Calu3 (cell line): ENCODE results near the gene LYZL1. TPM values are rescaled to one million over a fixed set of nuclear protein-coding genes. Genes with fewer than 3 reads are reported as not detected.

Source experiments
- BruUV-seq: library from RNA; stranded (reverse); fragments of 400-500 nt; replicated peaks from 2 replicates; lab custom pipeline; 2021; lab: Mats Ljungman, UMichigan
- CTCF ChIA-PET: fragments of 300-600 bp; sonication (Branson Sonifier 250); formaldehyde crosslinking; loops from one replicate; lab custom pipeline; 2022; ENCODE audit warnings: antibody characterized with exemption; lab: Charles Lee
- DNase-seq: peaks from one replicate; pipeline ENCODE4 v3.0.0; 2022
- H3K27ac Mint-ChIP-seq: one replicate; pipeline ENCODE4 v1.8.0; 2022; ENCODE audit warnings: mixed read lengths; ENCODE audit not compliant: unreplicated experiment
- H3K27me3 Mint-ChIP-seq: one replicate; pipeline ENCODE4 v1.8.0; 2022; ENCODE audit warnings: mixed read lengths; ENCODE audit not compliant: unreplicated experiment
- H3K36me3 Mint-ChIP-seq: one replicate; pipeline ENCODE4 v1.8.0; 2022; ENCODE audit warnings: mild to moderate bottlenecking, moderate library complexity, mixed read lengths; ENCODE audit not compliant: insufficient read depth, unreplicated experiment
- H3K4me1 Mint-ChIP-seq: one replicate; pipeline ENCODE4 v1.8.0; 2022; ENCODE audit warnings: mild to moderate bottlenecking, low read depth, mixed read lengths; ENCODE audit not compliant: unreplicated experiment
- H3K4me3 Mint-ChIP-seq: one replicate; pipeline ENCODE4 v1.8.0; 2022; ENCODE audit warnings: mild to moderate bottlenecking, low read depth, moderate library complexity, mixed read lengths; ENCODE audit not compliant: unreplicated experiment
- H3K9me3 Mint-ChIP-seq: one replicate; pipeline ENCODE4 v1.8.0; 2022; ENCODE audit warnings: low read depth, mixed read lengths; ENCODE audit not compliant: unreplicated experiment
- CTCF ChIP-seq: fragments of 200-600 bp; IDR thresholded peaks from one replicate; pipeline ENCODE4 v1.8.0; 2022; ENCODE audit warnings: antibody characterized with exemption; ENCODE audit not compliant: unreplicated experiment
- intact Hi-C: fragments of 100-400 bp; cut with micrococcal nuclease; formaldehyde crosslinking; loops from one replicate; pipeline ENCODE4 v1.10.0; 2022; ENCODE audit not compliant: unreplicated experiment
- total RNA-seq: library from RNA; stranded (reverse); gene quantifications from 2 replicates; pipeline ENCODE4 v1.2.3, GENCODE V29; 2022

LYZL1 gene
- total RNA-seq, 1 experiment from 2014 or later = not detected

GRCh38 chr10:29344073-29344820, 55.4 kb downstream of the LYZL1 start:
- H3K36me3 Mint-ChIP-seq = no peaks in the 10 kb centered on the region
- CTCF ChIA-PET = interaction anchor here (0.6 kb wide), 1 partner anchor 24 kb away, joined by 3 read pairs; no protein-coding TSS in a partner anchor
- no peak for DNase-seq
- no peaks in the 10 kb centered on the region for H3K4me1 Mint-ChIP-seq
- no peak for TF ChIP-seq CTCF
- H3K27ac Mint-ChIP-seq = no peak overlapping the region
- H3K4me3 Mint-ChIP-seq = no peak overlapping the region
- peaks cover 82% of the 10 kb centered on the region for H3K27me3 Mint-ChIP-seq
- intact Hi-C loops = no loop called here
- peaks cover 8% of the 10 kb centered on the region for H3K9me3 Mint-ChIP-seq
- no TSS peak for BruUV-seq

GRCh38 chr10:29345144-29345909, 56.5 kb downstream of the LYZL1 start:
- no peak for TF ChIP-seq CTCF
- H3K4me3 Mint-ChIP-seq = no peak overlapping the region
- no TSS peak for BruUV-seq
- no peaks in the 10 kb centered on the region for H3K36me3 Mint-ChIP-seq
- H3K27ac Mint-ChIP-seq = no peak overlapping the region
- intact Hi-C loops = no loop called here
- CTCF ChIA-PET = interaction anchor here (0.6 kb wide), 1 partner anchor 23 kb away, joined by 3 read pairs; no protein-coding TSS in a partner anchor
- H3K4me1 Mint-ChIP-seq = no peaks in the 10 kb centered on the region
- H3K9me3 Mint-ChIP-seq = peaks cover 6% of the 10 kb centered on the region
- DNase-seq = no peak
- peaks cover 72% of the 10 kb centered on the region for H3K27me3 Mint-ChIP-seq

- no peak for DNase-seq
- H3K9me3 Mint-ChIP-seq = peaks cover 6% of the 10 kb centered on the region
- no peak overlapping the region for H3K27ac Mint-ChIP-seq
- H3K4me3 Mint-ChIP-seq = no peak overlapping the region
- no peak for TF ChIP-seq CTCF
- no peaks in the 10 kb centered on the region for H3K36me3 Mint-ChIP-seq
- peaks cover 66% of the 10 kb centered on the region for H3K27me3 Mint-ChIP-seq
- CTCF ChIA-PET = no interaction called here
- no TSS peak for BruUV-seq
- intact Hi-C loops = no loop called here
- no peaks in the 10 kb centered on the region for H3K4me1 Mint-ChIP-seq
Measured at GRCh38 chr10:29345910-29346209, 57.0 kb downstream of the LYZL1 start.

- BruUV-seq = no TSS peak
- no peak overlapping the region for H3K27ac Mint-ChIP-seq
- CTCF ChIA-PET = no interaction called here
- DNase-seq = no peak
- no peak for TF ChIP-seq CTCF
- intact Hi-C loops = no loop called here
- H3K4me1 Mint-ChIP-seq = no peaks in the 10 kb centered on the region
- no peaks in the 10 kb centered on the region for H3K36me3 Mint-ChIP-seq
- H3K27me3 Mint-ChIP-seq = peaks cover 60% of the 10 kb centered on the region
- peaks cover 6% of the 10 kb centered on the region for H3K9me3 Mint-ChIP-seq
- no peak overlapping the region for H3K4me3 Mint-ChIP-seq
Measured at GRCh38 chr10:29346296-29347001, 57.6 kb downstream of the LYZL1 start.
